Hematopoietic multipotent progenitor cell treated with erythropoietin and hydrocortisone succinate and interleukin-3 and kit ligand, for 15 days (in vitro differentiated cells): ENCODE data around the gene SLC25A10.

ENCODE experiments used
- DNase-seq: peaks from one replicate; pipeline ENCODE4 v3.0.0-alpha.2; 2015; ENCODE audit warnings: low spot score

The SLC25A10 gene

GRCh38 chr17:81687770-81688541, 24.1 kb upstream of the SLC25A10 start:
- no peak for DNase-seq

GRCh38 chr17:81688616-81689015, 23.5 kb upstream of the SLC25A10 start:
- no peak for DNase-seq

DNA sequence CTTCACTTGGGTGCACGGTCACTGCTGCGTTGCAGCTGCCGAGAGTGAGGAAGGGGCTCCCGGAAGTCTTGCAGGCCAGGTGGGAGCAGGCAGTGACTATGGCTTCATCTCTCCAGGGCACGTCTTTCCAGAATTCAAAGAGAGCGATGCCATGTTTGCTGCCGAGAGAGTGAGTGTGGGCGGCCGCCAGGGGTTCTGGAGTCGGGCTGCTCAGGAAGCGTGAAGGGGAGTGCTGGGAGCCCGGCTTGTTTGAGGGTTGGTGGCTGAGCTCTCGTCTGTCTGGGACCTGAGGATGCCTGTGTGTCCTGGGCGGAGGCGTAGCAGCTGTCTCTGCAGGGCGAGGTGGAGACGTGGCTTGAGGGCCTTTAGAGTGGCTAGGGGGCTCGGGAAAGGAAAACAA, 22.0 kb upstream of the SLC25A10 start:
- no peak for DNase-seq

GRCh38 chr17:81690549-81690948, 21.5 kb upstream of the SLC25A10 start:
- DNase-seq, result no peak

DNA sequence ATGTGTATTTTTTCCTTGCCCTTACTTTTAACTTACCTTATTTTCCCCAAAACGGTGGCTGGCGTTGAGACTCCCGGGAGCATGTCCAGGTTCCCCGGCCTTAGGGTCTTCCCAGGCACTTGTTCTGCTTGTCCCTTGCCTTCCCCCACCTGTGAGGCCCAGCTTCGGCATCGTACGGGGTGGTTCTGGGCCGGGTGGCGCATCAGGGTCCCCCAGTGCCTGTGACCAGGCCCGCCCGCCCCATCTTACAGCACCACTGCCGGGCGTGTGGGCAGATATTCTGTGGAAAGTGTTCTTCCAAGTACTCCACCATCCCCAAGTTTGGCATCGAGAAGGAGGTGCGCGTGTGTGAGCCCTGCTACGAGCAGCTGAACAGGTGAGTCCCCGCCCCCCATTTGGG, 20.9 kb upstream of the SLC25A10 start:
- no peak for DNase-seq

DNA sequence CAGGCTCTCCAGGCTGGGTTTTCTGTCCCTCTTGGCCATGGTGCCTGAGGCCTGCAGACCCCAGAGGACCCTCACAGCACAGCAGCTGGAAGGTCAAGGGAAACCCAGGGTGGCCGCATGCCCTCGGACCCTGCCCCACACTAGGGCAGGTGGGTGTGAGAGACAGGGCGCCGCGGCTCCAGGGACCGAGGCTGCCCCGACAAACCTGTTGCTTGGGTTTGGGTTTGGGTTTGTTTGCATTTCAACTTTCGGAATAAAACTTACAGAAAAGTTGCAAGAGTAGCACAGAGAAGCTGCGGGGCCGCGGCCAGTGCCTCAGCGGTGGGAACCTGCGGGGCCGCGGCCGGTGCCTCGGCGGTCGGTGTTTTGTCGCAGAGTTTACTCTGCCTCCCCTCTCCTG, 20.5 kb upstream of the SLC25A10 start:
- DNase-seq, result no peak

- DNase-seq, result no peak
Measured at GRCh38 chr17:81693509-81694210, 18.4 kb upstream of the SLC25A10 start.

DNA sequence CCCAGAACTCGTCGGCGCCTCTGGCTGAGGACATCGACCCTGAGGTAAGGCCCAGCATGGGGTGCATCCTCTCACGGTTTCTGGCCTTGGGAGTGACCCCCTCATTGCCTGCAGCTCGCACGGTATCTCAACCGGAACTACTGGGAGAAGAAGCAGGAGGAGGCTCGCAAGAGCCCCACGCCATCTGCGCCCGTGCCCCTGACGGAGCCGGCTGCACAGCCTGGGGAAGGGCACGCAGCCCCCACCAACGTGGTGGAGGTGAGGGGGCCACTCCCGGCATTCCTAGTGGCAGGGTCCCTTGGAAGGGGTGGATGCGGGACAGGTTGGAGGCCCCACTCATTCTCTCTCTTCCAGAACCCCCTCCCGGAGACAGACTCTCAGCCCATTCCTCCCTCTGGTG, 17.3 kb upstream of the SLC25A10 start:
- no peak for DNase-seq

GRCh38 chr17:81695211-81695610, 16.9 kb upstream of the SLC25A10 start:
- no peak for DNase-seq

GRCh38 chr17:81695801-81696200, 16.3 kb upstream of the SLC25A10 start:
- no peak for DNase-seq

- no peak for DNase-seq
Measured at GRCh38 chr17:81696218-81696941, 15.7 kb upstream of the SLC25A10 start.

DNA sequence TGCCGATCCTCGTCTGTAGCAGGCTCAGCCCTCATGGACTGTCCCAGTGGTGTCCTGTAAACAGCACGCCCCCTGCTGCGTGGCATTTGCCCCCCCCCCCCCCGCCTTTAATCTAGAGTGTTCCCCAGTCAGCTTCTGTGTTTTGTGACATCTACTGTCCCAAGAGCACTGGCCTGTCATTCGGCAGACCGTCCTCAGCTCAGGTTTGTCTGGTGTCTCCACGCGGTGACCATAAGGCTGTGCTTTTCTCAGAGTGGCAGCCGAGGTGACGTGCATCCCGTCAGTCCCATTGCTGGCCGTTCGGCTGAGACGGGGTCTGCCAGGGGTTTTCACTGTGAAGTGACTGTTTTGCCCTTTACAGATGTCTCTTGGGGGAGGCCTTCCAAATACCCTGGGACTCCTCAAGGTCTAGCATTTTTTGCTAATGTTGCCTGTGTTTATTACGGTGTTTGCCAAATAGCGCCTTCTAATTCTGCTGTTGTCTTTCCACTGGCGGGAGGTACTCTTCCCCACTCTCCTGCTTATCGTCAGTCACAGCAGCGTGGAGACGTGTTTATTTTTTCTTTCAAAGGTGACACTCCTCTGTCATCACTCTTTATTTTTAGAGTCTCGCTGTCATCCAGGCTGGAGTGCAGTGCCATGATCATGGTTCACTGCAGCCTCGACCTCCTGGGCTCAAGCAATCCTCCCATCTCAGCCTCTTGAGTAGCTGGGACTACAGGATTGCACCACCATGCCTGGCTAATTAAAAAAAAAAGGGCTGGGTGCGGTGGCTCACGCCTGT, 14.6 kb upstream of the SLC25A10 start:
- DNase-seq, result no peak

DNA sequence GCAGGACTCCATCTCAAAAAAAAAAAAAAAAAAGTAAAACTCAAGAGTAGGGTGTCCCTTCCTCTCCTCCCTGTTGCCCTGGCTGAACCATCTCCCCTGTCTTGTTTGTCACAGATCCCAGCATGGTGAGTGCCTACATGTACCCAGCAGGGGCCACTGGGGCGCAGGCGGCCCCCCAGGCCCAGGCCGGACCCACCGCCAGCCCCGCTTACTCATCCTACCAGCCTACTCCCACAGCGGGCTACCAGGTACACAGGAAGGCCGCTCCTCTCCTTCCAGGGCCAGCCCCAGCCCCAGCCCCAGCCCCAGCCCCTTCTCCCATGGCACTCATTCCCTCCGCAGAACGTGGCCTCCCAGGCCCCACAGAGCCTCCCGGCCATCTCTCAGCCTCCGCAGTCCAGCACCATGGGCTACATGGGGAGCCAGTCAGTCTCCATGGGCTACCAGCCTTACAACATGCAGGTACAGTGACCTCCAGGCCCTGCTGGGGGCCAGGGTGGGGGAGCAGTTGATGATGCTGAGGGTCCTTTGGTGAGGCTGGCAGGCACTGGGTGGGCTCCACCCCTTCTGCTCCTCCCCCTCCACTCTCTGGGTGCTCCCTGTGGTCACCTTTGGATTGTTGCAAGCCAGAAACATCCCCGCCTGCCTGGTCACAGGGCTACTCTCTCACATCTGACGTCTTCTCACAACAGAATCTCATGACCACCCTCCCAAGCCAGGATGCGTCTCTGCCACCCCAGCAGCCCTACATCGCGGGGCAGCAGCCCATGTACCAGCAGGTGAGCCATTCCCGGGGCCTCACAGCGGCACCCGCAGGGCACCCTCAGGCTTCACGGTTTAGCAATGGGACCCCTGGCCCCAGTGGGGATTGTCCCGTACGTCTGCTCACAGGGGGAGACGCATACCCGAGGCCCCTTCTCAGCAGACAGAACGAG, 11.5 kb upstream of the SLC25A10 start:
- no peak for DNase-seq

- peak; percentile 21 for DNase-seq
Measured at GRCh38 chr17:81701288-81702071, 10.6 kb upstream of the SLC25A10 start.

DNA sequence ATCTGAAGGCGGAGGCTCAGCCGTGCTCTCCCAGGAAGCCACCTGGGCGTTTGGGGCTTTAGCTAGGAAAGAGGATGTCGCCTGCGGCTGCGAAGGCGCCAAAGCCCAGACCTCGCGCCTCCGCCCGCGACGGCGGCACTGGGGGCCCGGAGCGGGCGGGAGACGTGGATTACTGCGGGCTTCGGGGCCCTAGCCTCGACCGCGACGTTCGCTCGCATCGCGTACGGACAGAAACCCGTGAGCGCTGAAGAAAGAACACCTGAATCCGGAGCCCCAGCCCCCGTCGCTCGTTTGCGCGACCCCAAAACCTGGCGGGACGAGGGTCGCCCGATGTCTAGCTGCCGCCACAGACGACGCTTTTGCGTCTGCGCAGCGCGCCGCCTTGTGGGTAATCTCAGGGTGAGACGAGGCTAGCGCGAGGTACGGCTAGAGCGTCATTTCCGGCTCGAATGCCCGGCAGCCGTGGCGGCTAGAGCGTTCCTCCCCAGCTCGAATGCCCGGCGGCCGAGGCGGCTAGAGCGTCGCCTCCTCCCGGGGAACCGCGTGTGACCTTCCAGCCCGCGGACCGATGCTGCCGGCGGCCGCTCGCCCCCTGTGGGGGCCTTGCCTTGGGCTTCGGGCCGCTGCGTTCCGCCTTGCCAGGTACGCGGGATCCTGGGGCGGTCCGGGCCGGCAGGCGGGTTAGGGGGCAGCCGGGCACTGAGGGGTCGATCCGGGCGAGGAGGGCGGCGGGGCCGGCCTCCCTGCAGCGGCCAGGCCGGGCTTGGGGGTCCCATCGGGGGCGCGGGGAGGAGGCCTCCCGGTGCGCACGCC, 8.9 kb upstream of the SLC25A10 start, which contains the start of gene MRPL12:
TSS of gene MRPL12 (plus strand) at position 434 of the 813 bp plus-strand sequence. CDS start at position 569, 135 bp downstream.
- DNase-seq, result peak; percentile 90

GRCh38 chr17:81703747-81704654, 8.1 kb upstream of the SLC25A10 start:
- no peak for DNase-seq

GRCh38 chr17:81705518-81706231, 6.4 kb upstream of the SLC25A10 start:
- DNase-seq, result no peak
